H9 (cell line): ENCODE results near the gene BANP. TPM values are rescaled to one million over a fixed set of nuclear protein-coding genes. Genes with fewer than 3 reads are reported as not detected.

ENCODE experiments used
- DNase-seq: peaks from one replicate; pipeline ENCODE4 v3.0.0-alpha.2; 2017
- H2AFZ ChIP-seq: one replicate; pipeline ENCODE4 v1.6.1; 2013; ENCODE audit warnings: mild to moderate bottlenecking, low read length, control low read depth, moderate library complexity
- H2AK5ac ChIP-seq: 2 replicates; pipeline ENCODE4 v1.6.1; 2013; ENCODE audit warnings: low read length, control low read depth, mixed read lengths; ENCODE audit not compliant: insufficient read length
- H2BK120ac ChIP-seq: one replicate; pipeline ENCODE4 v1.6.1; 2013; ENCODE audit warnings: low read depth, mild to moderate bottlenecking, low read length, control low read depth, inconsistent platforms; ENCODE audit not compliant: poor library complexity, severe bottlenecking
- H2BK12ac ChIP-seq: 2 replicates; pipeline ENCODE4 v1.6.1; 2013; ENCODE audit warnings: low read length, control low read depth, mixed read lengths, low read depth; ENCODE audit not compliant: insufficient read length
- H2BK15ac ChIP-seq: 2 replicates; pipeline ENCODE4 v1.6.1; 2013; ENCODE audit warnings: low read depth, low read length, control low read depth
- H2BK20ac ChIP-seq: one replicate; pipeline ENCODE4 v1.6.1; 2013; ENCODE audit warnings: low read depth, mild to moderate bottlenecking, low read length, control low read depth, inconsistent platforms; ENCODE audit not compliant: poor library complexity, severe bottlenecking
- H2BK5ac ChIP-seq: 2 replicates; pipeline ENCODE4 v1.6.1; 2013; ENCODE audit warnings: low read length, control low read depth, mixed read lengths; ENCODE audit not compliant: insufficient read length
- H3K14ac ChIP-seq: 2 replicates; pipeline ENCODE4 v1.6.1; 2013; ENCODE audit warnings: low read length, control low read depth; ENCODE audit not compliant: insufficient read depth
- H3K18ac ChIP-seq: 2 replicates; pipeline ENCODE4 v1.6.1; 2013; ENCODE audit warnings: low read depth, mild to moderate bottlenecking, mixed read lengths, low read length, control low read depth; ENCODE audit not compliant: insufficient read length
- H3K23ac ChIP-seq: 2 replicates; pipeline ENCODE4 v1.6.1; 2013; ENCODE audit warnings: low read length, control low read depth, mixed read lengths, low read depth; ENCODE audit not compliant: insufficient read length
- H3K23me2 ChIP-seq: 2 replicates; pipeline ENCODE4 v1.6.1; 2013; ENCODE audit warnings: low read depth, mild to moderate bottlenecking, mixed read lengths, low read length, control low read depth; ENCODE audit not compliant: insufficient read length, poor library complexity, severe bottlenecking
- H3K27ac ChIP-seq: 2 replicates; pipeline ENCODE4 v1.5.1; 2013; ENCODE audit warnings: low read length, control low read depth, mixed read lengths, low read depth; ENCODE audit not compliant: insufficient read length
- H3K27me3 ChIP-seq: 2 replicates; pipeline ENCODE4 v1.6.1; 2013; ENCODE audit warnings: low read length, control low read depth, inconsistent platforms; ENCODE audit not compliant: insufficient read depth
- H3K4ac ChIP-seq: 2 replicates; pipeline ENCODE4 v1.6.1; 2013; ENCODE audit warnings: low read depth, mild to moderate bottlenecking, control low read depth, inconsistent platforms, low read length, moderate library complexity
- H3K4me1 ChIP-seq: 2 replicates; pipeline ENCODE4 v1.6.1; 2013; ENCODE audit warnings: low read length, control low read depth, inconsistent platforms; ENCODE audit not compliant: insufficient read depth
- H3K4me2 ChIP-seq: 2 replicates; pipeline ENCODE4 v1.6.1; 2013; ENCODE audit warnings: low read length, control low read depth, mixed read lengths; ENCODE audit not compliant: insufficient read length, insufficient read depth
- H3K56ac ChIP-seq: 2 replicates; pipeline ENCODE4 v1.6.1; 2013; ENCODE audit warnings: low read depth, mild to moderate bottlenecking, mixed read lengths, low read length, control low read depth; ENCODE audit not compliant: insufficient read length
- H3K79me1 ChIP-seq: 2 replicates; pipeline ENCODE4 v1.6.1; 2013; ENCODE audit warnings: low read depth, mild to moderate bottlenecking, moderate library complexity, low read length, control low read depth, inconsistent platforms; ENCODE audit not compliant: insufficient read depth, poor library complexity, severe bottlenecking
- H3K79me2 ChIP-seq: 2 replicates; pipeline ENCODE4 v1.6.1; 2013; ENCODE audit warnings: low read length, control low read depth, inconsistent platforms; ENCODE audit not compliant: insufficient read depth
- H3K9ac ChIP-seq: 2 replicates; pipeline ENCODE4 v1.6.1; 2013; ENCODE audit warnings: low read length, control low read depth, mixed read lengths; ENCODE audit not compliant: insufficient read length; ENCODE audit errors: extremely low read depth
- H3K9me3 ChIP-seq: one replicate; pipeline ENCODE4 v1.6.1; 2013; ENCODE audit warnings: low read depth, low read length, inconsistent platforms; ENCODE audit not compliant: control insufficient read depth
- H3T11ph ChIP-seq: one replicate; pipeline ENCODE4 v1.6.1; 2013; ENCODE audit warnings: mild to moderate bottlenecking, low read length, control low read depth, inconsistent platforms
- H4K20me1 ChIP-seq: one replicate; pipeline ENCODE4 v1.6.1; 2013; ENCODE audit not compliant: control insufficient read depth, insufficient read length, insufficient read depth
- H4K5ac ChIP-seq: 2 replicates; pipeline ENCODE4 v1.6.1; 2013; ENCODE audit warnings: low read depth, mild to moderate bottlenecking, mixed read lengths, low read length, control low read depth; ENCODE audit not compliant: insufficient read length
- H4K8ac ChIP-seq: replicated peaks from 2 replicates; pipeline ENCODE4 v1.6.1; 2013; ENCODE audit warnings: low read length, control low read depth, mixed read lengths, low read depth; ENCODE audit not compliant: insufficient read length
- H4K91ac ChIP-seq: 2 replicates; pipeline ENCODE4 v1.6.1; 2013; ENCODE audit warnings: low read depth, mild to moderate bottlenecking, moderate library complexity, mixed read lengths, low read length, control low read depth; ENCODE audit not compliant: insufficient read length
- H3K27ac Mint-ChIP-seq, 3 experiments: 2 replicates in 2 of 3; 3 replicates in 1 of 3; pipeline ENCODE4 v1.8.0; 2020 to 2021; ENCODE audit warnings: mixed read lengths in 3 of 3, mild to moderate bottlenecking in 1 of 3, moderate library complexity in 1 of 3
- H3K27me3 Mint-ChIP-seq: 2 replicates; pipeline ENCODE4 v1.8.0; 2021; ENCODE audit warnings: low read depth, mild to moderate bottlenecking, moderate library complexity, mixed read lengths
- H3K36me3 Mint-ChIP-seq, 3 experiments: 2 replicates in 2 of 3; 3 replicates in 1 of 3; pipeline ENCODE4 v1.8.0; 2020 to 2021; ENCODE audit warnings: low read depth in 3 of 3, mixed read lengths in 3 of 3; ENCODE audit not compliant: insufficient read depth in 1 of 3
- H3K4me1 Mint-ChIP-seq, 2 experiments: 2 replicates each; pipeline ENCODE4 v1.8.0; 2020; ENCODE audit warnings: mixed read lengths in 2 of 2
- H3K4me3 Mint-ChIP-seq, 2 experiments: 2 replicates in 1 of 2; 3 replicates in 1 of 2; pipeline ENCODE4 v1.8.0; 2020 to 2021; ENCODE audit warnings: mild to moderate bottlenecking in 2 of 2, mixed read lengths in 2 of 2, moderate library complexity in 1 of 2
- H3K9me3 Mint-ChIP-seq, 2 experiments: 2 replicates in 1 of 2; 3 replicates in 1 of 2; pipeline ENCODE4 v1.8.0; 2020; ENCODE audit warnings: mild to moderate bottlenecking in 2 of 2, mixed read lengths in 2 of 2, moderate library complexity in 1 of 2
- WGBS: extraction: QIAGEN DNeasy Blood & Tissue Kit; methylation state at CpG from one replicate; pipeline ENCODE4 v1.1.7; 2013; ENCODE audit warnings: missing lambda C conversion rate, low lambda C conversion rate, mixed read lengths; ENCODE audit not compliant: insufficient read length; ENCODE audit errors: extremely low coverage; 5-methylcytosine and 5-hydroxymethylcytosine counted together
- total RNA-seq: library from RNA; stranded (reverse); gene quantifications from 2 replicates; pipeline ENCODE4 v1.2.1, GENCODE V29; 2021
- TF ChIP-seq, protein P1 (sequence below): fragments of 200-600 bp; sonication (generic); conservative IDR thresholded peaks from 3 replicates; pipeline ENCODE4 v1.8.0; 2021; ENCODE audit warnings: antibody characterized with exemption, mild to moderate bottlenecking

Gene BANP
- total RNA-seq, 1 experiment from 2014 or later: 24.9 TPM

GRCh38 chr16:88069397-88070168 lies 118.3 kb downstream of the BANP start:
- H2BK120ac ChIP-seq: no peak overlapping the region
- H3K23ac ChIP-seq: no peak overlapping the region
- Mint-ChIP-seq H3K36me3 (peaks cover 8 to 25% (median 11%) of the 10 kb centered on the region in 3 experiments; a peak in 6 of 7 replicates), H3K9me3 (no peaks in the 10 kb centered on the region), H3K27ac (peak overlapping the region; percentile 16 to 88 (median 26); a peak in 3 of 7 replicates), H3K4me3 (no peak overlapping the region), H3K27me3 (no peaks in the 10 kb centered on the region), H3K4me1 (peaks cover 4 to 5% of the 10 kb centered on the region in 2 experiments)
- no peak overlapping the region for H2BK15ac ChIP-seq
- no peak overlapping the region for H2BK12ac ChIP-seq
- TF ChIP-seq, protein P1, sequence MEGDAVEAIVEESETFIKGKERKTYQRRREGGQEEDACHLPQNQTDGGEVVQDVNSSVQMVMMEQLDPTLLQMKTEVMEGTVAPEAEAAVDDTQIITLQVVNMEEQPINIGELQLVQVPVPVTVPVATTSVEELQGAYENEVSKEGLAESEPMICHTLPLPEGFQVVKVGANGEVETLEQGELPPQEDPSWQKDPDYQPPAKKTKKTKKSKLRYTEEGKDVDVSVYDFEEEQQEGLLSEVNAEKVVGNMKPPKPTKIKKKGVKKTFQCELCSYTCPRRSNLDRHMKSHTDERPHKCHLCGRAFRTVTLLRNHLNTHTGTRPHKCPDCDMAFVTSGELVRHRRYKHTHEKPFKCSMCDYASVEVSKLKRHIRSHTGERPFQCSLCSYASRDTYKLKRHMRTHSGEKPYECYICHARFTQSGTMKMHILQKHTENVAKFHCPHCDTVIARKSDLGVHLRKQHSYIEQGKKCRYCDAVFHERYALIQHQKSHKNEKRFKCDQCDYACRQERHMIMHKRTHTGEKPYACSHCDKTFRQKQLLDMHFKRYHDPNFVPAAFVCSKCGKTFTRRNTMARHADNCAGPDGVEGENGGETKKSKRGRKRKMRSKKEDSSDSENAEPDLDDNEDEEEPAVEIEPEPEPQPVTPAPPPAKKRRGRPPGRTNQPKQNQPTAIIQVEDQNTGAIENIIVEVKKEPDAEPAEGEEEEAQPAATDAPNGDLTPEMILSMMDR: no peak
- no peaks in the 10 kb centered on the region for H3K27me3 ChIP-seq
- no peak overlapping the region for H3K56ac ChIP-seq
- no peak overlapping the region for H4K5ac ChIP-seq
- H3K18ac ChIP-seq: no peak overlapping the region
- H3K4ac ChIP-seq: no peak overlapping the region
- no peaks in the 10 kb centered on the region for H3K4me1 ChIP-seq
- WGBS: no CpG with 5 or more reads among the region's 25 CpGs
- DNase-seq: no peak
- H3K14ac ChIP-seq: no peak overlapping the region
- H2BK5ac ChIP-seq: no peak overlapping the region
- H4K20me1 ChIP-seq: no peaks in the 10 kb centered on the region
- no peak overlapping the region for H2BK20ac ChIP-seq
- no peak overlapping the region for H3T11ph ChIP-seq
- H3K9ac ChIP-seq: no peak overlapping the region
- H3K23me2 ChIP-seq: no peaks in the 10 kb centered on the region
- H3K9me3 ChIP-seq: no peaks in the 10 kb centered on the region
- no peaks in the 10 kb centered on the region for H3K79me1 ChIP-seq
- no peak overlapping the region for H3K4me2 ChIP-seq
- H2AFZ ChIP-seq: no peak overlapping the region
- H4K8ac ChIP-seq: no peak overlapping the region
- H3K79me2 ChIP-seq: no peaks in the 10 kb centered on the region
- H3K27ac ChIP-seq: no peak overlapping the region
- H2AK5ac ChIP-seq: no peak overlapping the region
- H4K91ac ChIP-seq: no peak overlapping the region
